B cell (primary cell): Measurements from ENCODE around the gene PPFIA4.

Experiments used
- EZH2 ChIP-seq: IDR thresholded peaks from 2 replicates; pipeline ENCODE4 v1.6.1; 2012; ENCODE audit warnings: borderline replicate concordance, low read depth, mild to moderate bottlenecking, moderate library complexity, low read length; ENCODE audit not compliant: insufficient read depth, poor library complexity, severe bottlenecking
- TF ChIP-seq, protein P1 (sequence below): fragments of 200-600 bp; IDR thresholded peaks from one replicate; pipeline ENCODE4 v1.8.0; 2022; ENCODE audit warnings: antibody characterized with exemption, mild to moderate bottlenecking

DNA sequence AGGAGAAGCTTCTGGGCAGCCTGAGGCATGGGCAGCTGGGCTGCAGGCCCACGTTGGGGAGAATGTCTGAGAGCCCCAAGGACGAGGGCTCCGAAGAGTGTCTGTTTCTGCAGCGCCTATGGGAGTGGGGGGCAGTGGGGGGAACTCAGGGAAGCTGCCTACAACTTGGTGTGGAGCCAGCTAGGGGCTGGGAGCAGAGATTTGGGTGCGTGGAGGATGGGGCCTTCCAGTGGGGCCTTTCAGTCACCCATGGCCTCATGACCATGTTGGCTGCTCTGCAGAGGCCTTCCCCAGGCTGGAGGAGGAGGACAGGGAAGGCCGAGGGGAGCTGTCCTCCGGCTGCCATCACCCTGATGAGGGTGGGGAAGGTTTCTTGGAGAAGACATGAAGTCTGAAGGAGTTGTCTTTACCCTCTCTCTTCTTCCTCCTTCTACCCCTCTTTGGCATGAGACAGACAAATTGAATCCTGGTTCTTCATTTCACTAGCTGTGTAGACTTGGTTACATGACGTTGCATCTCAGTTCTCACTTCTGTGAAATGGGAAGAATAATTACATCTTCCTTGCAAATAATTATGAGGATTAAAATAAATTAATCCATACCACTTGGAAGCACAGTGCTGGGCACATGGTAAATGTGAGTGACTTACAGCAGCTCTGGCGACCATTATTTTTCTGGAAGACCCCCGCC, 8.3 kb downstream of the PPFIA4 start:
- no peak for TF ChIP-seq EZH2
- TF ChIP-seq, protein P1, sequence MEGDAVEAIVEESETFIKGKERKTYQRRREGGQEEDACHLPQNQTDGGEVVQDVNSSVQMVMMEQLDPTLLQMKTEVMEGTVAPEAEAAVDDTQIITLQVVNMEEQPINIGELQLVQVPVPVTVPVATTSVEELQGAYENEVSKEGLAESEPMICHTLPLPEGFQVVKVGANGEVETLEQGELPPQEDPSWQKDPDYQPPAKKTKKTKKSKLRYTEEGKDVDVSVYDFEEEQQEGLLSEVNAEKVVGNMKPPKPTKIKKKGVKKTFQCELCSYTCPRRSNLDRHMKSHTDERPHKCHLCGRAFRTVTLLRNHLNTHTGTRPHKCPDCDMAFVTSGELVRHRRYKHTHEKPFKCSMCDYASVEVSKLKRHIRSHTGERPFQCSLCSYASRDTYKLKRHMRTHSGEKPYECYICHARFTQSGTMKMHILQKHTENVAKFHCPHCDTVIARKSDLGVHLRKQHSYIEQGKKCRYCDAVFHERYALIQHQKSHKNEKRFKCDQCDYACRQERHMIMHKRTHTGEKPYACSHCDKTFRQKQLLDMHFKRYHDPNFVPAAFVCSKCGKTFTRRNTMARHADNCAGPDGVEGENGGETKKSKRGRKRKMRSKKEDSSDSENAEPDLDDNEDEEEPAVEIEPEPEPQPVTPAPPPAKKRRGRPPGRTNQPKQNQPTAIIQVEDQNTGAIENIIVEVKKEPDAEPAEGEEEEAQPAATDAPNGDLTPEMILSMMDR = no peak
